Activated CD4-positive, CD25-positive, alpha-beta regulatory T cell treated with anti-CD3 and anti-CD28 coated beads, Interleukin-2, amount 50 U/mL, for 24 hours (primary cell): ENCODE results near the gene ATF4.

Experiments used
- ATAC-seq, 2 donors: fragments of 150-1000 bp; cut with Tn5 transposase; one replicate each; pipeline ENCODE4 v1.10.0; 2021; ENCODE audit warnings: mild to moderate bottlenecking in 1 of 2, moderate library complexity in 1 of 2

Gene ATF4, protein sequence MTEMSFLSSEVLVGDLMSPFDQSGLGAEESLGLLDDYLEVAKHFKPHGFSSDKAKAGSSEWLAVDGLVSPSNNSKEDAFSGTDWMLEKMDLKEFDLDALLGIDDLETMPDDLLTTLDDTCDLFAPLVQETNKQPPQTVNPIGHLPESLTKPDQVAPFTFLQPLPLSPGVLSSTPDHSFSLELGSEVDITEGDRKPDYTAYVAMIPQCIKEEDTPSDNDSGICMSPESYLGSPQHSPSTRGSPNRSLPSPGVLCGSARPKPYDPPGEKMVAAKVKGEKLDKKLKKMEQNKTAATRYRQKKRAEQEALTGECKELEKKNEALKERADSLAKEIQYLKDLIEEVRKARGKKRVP

GRCh38 chr22:39520226-39521105, at the start of gene ATF4:
Gene ATF4, plus strand, starts transcription at chr22:39520562. Its CDS starts 884 bp downstream, at chr22:39521446.
- peak; percentile 31 to 44 for ATAC-seq

GRCh38 chr22:39471381-39472141, 48.8 kb upstream of the ATF4 start:
- ATAC-seq = peak; percentile 30 to 36

GRCh38 chr22:39472570-39473556, 47.5 kb upstream of the ATF4 start:
- ATAC-seq = no peak

GRCh38 chr22:39473851-39474250, 46.5 kb upstream of the ATF4 start:
- ATAC-seq = no peak

DNA sequence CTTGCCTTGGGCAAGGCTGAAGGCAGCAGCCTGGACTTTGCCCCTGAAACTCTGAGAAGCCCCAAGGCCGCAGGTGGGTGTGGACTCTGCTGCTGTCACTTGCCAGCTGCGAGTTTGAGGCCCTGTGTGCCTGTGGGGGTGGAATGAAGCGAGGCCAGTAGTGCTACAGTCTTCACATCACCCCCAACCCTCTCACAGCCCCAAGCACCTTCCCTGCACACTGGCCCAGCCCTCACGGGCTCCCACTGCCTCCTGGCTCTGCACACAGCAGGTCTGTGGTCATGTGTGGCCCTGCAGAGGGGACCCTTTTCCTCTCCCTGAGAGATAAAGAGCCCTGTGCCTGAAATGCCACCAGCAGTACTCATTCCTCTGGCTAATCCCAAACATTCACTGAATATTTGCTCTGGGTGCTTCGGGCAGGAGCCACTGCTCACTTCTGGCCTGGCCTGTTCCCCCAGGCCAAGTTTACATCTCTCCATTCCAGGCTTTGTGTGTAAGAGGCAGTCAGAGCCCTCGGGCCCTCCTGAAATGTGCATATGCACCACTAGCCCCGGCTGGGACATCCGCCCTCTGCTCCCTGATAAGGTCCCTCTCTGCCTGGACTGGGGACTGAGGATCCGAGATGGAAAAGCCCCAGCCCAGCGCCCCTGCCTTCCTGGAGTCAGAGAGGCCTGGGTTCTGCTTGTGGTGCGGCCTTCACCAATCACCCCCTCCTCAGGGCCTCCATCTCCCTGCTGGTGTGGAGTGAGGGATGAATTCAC, 45.8 kb upstream of the ATF4 start:
- no peak for ATAC-seq

- ATAC-seq = no peak
Observed at GRCh38 chr22:39475337-39475736, 45.0 kb upstream of the ATF4 start.

- no peak for ATAC-seq
Observed at GRCh38 chr22:39475902-39476301, 44.5 kb upstream of the ATF4 start.

- ATAC-seq = no peak
Observed at GRCh38 chr22:39476664-39477063, 43.7 kb upstream of the ATF4 start.

GRCh38 chr22:39477542-39477941, 42.8 kb upstream of the ATF4 start:
- no peak for ATAC-seq

DNA sequence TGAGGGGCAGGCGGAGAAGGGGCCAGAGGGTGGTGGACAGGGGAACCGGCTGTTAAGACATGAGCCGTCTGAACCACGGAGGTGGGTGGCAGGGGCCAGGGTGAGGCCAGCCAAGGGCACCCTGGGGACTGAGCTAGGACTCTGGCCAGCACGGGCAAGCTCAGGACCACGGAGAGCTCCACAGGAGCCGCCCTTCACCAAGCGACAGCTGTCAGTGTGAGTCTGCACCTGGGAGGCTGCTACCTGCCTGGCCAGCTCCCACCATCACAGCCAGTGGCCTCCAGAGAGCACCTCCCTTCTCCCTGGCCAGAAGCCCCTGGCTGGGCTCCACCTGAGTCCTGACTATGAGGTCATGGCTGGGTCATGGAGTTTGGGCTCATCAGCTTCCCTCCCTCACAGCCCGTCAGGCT, 41.9 kb upstream of the ATF4 start:
- no peak for ATAC-seq

DNA sequence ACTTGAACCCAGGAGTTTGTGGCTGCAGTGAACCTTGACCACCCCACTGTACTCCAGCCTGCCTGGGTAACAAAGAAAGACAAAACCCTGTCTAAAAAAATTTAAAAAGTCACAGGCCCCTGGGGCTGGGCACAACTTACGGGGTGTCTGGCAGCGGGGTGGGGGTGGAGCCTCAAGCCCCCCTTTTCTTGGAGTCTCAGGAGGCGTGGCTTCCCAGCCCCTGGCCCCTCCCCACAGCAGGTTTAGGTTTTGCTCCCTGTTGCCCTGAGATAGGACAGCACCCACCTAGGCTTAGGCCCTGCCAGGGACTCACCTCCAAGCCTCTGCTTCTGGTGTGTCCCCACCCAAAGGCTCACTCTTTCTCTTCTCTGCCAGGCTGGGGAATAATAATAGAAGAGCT, 41.1 kb upstream of the ATF4 start:
- ATAC-seq = no peak

GRCh38 chr22:39480557-39480956, 39.8 kb upstream of the ATF4 start:
- no peak for ATAC-seq

DNA sequence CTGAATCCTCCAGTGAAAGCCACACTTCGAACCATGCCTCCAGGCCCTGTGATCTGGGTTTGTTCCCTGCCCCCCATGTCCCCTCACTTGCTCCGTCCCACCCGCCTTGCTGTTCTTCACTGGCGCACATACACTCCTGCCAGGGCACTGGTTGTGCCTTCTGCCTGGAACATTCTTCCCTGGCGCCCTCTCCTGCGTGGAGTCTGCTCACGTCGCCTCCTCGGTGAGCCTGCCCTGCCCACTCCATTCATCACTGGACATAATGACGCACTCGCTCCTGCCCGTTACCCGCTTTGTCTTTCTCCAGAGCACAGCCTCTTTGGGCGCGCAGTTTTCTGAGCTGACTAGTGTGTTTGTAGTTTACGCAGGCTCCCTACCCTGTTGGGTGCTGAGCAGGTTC, 39.3 kb upstream of the ATF4 start:
- no peak for ATAC-seq

DNA sequence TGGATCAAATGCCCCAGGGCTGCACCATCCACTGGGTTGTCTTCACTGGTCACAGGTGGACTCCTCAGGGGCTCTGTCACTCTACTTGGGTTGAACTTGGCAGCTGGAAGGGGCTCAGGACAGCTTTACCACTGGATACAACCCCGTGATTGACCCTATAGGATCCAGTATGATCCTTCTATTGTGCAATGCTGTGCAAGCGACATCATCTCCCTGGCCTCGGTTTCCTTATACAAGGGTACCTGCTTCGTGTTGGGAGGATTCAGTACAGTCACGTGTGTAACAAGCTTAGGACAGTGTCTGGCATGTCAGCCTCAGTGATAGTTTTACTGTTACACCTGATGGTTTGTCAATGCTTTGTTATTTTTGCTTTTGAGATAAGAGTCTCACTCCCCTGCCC, 38.8 kb upstream of the ATF4 start:
- no peak for ATAC-seq

DNA sequence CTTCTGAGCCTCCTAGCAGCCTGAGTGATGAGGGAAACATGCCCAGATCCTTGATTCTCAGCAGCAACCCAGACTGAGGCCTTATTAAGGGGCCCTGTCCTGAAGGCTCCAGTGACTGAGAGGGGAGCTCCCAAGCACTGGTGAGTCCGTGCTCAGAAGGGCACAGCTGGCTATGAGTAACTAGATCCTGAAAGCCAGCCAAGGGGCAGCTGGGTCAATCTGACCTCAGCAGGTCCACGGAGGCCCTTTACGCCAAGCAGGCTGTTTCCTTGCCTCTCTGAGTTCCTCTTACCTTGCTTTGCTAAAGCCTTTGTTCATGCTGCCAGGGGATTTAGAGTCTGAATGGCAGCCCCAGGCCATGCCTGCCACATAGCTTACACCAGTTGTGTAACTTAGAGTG, 37.6 kb upstream of the ATF4 start:
- ATAC-seq = no peak

GRCh38 chr22:39486951-39487825, 33.2 kb upstream of the ATF4 start:
- ATAC-seq = no peak

- ATAC-seq = no peak
Observed at GRCh38 chr22:39487826-39488520, 32.4 kb upstream of the ATF4 start.

DNA sequence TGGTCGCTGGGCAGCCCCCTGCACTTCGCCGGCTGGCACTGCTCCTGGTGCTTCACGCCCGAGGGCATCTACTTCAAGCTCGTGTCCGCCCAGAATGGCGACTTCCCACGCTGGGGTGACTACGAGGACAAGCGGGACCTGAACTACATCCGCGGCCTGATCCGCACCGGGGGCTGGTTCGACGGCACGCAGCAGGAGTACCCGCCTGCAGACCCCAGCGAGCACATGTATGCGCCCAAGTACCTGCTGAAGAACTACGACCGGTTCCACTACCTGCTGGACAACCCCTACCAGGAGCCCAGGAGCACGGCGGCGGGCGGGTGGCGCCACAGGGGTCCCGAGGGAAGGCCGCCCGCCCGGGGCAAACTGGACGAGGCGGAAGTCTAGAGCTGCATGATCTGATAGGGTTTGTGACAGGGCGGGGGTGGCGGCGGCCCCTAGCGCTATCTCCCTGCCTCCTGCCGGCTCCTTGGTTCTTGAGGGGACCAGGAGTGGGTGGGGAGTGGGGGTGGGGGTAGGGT, 31.7 kb upstream of the ATF4 start:
- no peak for ATAC-seq
